ENCODE results near the gene ZCCHC24.
A peak's percentile ranks its signal among the peaks of the same experiment; 100 is the strongest.

ZCCHC24 gene

GRCh38 chr10:79445977-79446757, 743 bp upstream of the ZCCHC24 start:
- peak; percentile 89 for DNase-seq

- DNase-seq: peak; percentile 83
Measured at GRCh38 chr10:79444199-79445119, 965 bp downstream of the ZCCHC24 start.

GRCh38 chr10:79443338-79444198, 1.9 kb downstream of the ZCCHC24 start:
- no peak for DNase-seq

GRCh38 chr10:79442171-79443040, 3.0 kb downstream of the ZCCHC24 start:
- no peak for DNase-seq

- DNase-seq: no peak
Measured at GRCh38 chr10:79441433-79441832, 4.0 kb downstream of the ZCCHC24 start.

- DNase-seq: no peak
Measured at GRCh38 chr10:79440281-79440680, 5.1 kb downstream of the ZCCHC24 start.

- no peak for DNase-seq
Measured at GRCh38 chr10:79438699-79439085, 6.7 kb downstream of the ZCCHC24 start.

- DNase-seq: no peak
Measured at GRCh38 chr10:79438021-79438698, 7.3 kb downstream of the ZCCHC24 start.

GRCh38 chr10:79437111-79437814, 8.2 kb downstream of the ZCCHC24 start:
- no peak for DNase-seq

- no peak for DNase-seq
Measured at GRCh38 chr10:79436850-79437103, 8.6 kb downstream of the ZCCHC24 start.

- no peak for DNase-seq
Measured at GRCh38 chr10:79436066-79436849, 9.2 kb downstream of the ZCCHC24 start.

- DNase-seq: peak; percentile 36
Measured at GRCh38 chr10:79435271-79436065, 10.0 kb downstream of the ZCCHC24 start.

GRCh38 chr10:79434821-79435251, 10.6 kb downstream of the ZCCHC24 start:
- peak; percentile 64 for DNase-seq

GRCh38 chr10:79434223-79434687, 11.2 kb downstream of the ZCCHC24 start:
- peak; percentile 11 for DNase-seq

- peak; percentile 27 for DNase-seq
Measured at GRCh38 chr10:79433324-79434222, 11.9 kb downstream of the ZCCHC24 start.

- peak; percentile 82 for DNase-seq
Measured at GRCh38 chr10:79431891-79432831, 13.3 kb downstream of the ZCCHC24 start.

GRCh38 chr10:79431428-79431827, 14.0 kb downstream of the ZCCHC24 start:
- DNase-seq: peak; percentile 50
